HG02938 (cell line): ENCODE measurements around the gene RBM38.

Experiments used
- ATAC-seq: cut with Tn5 transposase; IDR thresholded peaks from one replicate; pipeline ENCODE4 v1.9.1; 2021; ENCODE audit warnings: mild to moderate bottlenecking, moderate library complexity; ENCODE audit not compliant: unreplicated experiment

Gene RBM38

DNA sequence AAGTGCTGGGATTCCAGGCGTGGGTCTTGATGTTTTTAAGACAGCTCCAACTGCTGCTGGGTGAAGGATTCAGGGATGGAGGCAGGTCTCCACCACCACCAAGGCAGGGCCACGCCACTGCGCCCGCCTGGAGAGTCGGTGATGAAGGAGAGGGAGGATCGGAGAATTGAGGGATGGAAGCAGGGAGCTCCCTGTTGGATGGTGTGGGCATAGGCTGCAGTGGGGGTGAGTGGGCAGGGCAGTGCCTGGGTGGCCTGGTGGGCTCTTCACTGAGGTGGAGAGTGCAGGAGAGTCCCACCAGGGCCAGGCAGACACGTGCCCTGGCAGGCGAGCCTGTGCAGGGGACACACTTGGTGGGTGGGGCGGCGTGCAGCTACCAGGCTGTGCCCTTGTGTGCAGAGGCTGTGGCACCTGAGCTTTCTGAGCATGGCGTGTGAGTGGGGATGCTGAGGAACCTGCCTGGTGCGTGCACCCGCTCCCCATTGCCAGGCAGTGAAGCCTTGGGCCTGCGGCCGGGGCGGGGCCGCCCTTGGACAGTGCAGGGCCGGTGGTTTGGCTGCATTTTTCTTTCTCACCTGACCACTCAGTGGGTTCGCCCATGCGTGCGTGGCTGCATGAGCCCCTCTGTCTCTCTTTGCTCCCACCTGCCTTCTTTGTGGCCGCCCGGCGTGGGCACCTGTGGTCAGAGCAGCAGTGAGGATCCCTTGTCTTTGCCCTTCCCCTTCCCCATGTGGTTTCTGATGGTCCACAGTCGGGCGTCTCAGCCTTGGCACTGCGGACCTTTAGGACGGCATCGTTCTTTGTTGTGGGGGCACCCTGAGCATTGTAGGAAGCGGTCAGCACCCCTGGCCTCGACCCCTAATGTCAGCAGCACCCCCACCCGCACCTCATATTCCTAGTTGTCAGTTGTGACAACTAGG, 11.3 kb downstream of the RBM38 start:
- ATAC-seq = no peak

GRCh38 chr20:57403216-57403615, 12.0 kb downstream of the RBM38 start:
- ATAC-seq = no peak

DNA sequence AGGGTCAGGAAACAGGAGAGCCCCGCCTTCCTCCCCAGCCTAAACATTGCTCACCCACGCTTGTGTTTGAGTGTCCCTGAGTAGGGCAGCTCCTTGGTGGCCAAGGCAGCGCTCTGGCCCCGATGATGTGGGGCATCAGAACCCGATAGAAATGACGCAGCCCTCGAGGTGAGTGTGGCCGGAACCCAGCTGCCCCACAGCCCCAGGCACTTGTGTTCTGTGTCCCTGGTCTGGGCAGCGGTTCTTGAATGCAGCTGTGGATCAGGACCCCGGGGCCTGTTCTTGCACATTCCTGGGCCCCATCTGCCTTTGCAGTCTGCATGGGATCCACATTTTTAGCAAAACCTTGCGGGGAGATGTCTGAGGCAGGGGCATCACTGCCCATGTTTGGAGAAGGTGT, 12.8 kb downstream of the RBM38 start:
- ATAC-seq = no peak

DNA sequence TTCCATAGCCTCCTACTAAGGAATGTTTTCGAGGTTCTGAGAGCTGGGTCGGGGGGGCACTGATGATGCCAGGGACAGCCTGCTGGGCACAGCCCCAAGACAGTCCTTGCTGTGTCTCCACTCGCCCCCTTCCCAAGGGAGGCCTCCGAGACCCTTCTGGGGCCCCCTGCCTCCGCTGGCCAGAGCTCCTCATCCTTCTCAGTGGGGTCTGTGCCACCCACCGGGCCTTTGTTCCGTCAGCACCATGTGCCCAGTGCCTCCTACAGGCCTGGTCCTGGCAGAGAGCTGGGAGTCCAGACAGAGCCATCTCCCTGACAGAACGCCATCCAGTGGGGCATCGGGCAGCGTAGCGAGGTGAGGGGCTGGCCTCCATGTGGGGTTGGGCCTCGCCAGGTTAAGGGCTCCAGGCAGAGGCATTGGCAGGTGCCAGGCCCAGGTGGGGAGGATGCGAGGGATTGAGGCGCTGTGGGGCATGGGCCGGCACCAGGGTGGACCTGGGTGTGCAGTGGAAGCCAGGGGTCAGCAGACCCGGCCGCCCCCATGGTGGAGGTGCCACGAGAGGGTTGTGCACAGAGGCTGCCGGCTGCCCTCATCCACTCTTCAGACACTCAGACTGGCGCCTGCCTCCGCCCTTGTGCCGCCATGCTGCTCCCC, 13.3 kb downstream of the RBM38 start:
- no peak for ATAC-seq

DNA sequence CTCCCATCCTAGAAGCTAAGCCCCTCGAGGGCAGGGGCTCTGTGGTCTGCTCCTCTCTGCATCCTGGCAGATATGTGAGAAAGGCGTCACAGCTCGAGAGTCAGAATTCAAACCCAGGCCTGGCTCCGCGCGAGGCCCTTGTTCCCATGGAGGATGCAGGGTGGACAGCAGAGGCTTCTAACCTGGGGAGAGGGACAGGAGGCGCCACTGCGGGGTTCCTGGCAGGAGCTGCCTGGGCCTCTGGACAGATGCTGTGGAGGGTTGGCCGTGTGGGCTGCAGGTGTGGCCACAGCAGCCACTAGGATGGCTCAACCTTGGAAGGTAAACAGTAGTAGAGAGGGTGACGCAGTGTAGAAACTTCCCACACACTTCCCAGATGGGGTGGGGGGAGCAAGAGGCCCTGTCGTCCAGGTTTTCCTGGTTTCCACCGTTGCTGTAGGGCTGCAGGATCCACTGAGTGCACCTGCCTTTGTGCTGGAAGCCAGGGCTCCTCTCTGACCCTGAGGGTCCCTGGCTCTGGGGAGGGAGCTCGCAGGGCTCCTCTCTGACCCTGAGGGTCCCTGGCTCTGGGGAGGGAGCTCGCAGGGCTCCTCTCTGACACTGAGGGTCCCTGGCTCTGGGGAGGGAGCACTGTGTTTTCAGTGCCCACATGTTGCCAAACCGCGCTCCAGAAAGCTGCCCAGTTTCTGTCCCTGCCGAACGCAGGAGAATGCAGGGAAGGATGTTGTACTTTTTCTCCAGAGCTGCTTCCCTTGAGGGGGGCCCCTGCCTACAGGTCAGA, 14.2 kb downstream of the RBM38 start:
- ATAC-seq = no peak

DNA sequence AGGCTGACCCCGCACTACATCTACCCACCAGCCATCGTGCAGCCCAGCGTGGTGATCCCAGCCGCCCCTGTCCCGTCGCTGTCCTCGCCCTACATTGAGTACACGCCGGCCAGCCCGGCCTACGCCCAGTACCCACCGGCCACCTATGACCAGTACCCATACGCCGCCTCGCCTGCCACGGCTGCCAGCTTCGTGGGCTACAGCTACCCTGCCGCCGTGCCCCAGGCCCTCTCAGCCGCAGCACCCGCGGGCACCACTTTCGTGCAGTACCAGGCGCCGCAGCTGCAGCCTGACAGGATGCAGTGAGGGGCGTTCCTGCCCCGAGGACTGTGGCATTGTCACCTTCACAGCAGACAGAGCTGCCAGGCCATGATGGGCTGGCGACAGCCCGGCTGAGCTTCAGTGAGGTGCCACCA, 16.4 kb downstream of the RBM38 start:
- no peak for ATAC-seq

GRCh38 chr20:57408131-57408530, 16.9 kb downstream of the RBM38 start:
- ATAC-seq = no peak

GRCh38 chr20:57408536-57409233, 17.5 kb downstream of the RBM38 start:
- no peak for ATAC-seq

GRCh38 chr20:57409316-57409671, 18.1 kb downstream of the RBM38 start:
- ATAC-seq = no peak

DNA sequence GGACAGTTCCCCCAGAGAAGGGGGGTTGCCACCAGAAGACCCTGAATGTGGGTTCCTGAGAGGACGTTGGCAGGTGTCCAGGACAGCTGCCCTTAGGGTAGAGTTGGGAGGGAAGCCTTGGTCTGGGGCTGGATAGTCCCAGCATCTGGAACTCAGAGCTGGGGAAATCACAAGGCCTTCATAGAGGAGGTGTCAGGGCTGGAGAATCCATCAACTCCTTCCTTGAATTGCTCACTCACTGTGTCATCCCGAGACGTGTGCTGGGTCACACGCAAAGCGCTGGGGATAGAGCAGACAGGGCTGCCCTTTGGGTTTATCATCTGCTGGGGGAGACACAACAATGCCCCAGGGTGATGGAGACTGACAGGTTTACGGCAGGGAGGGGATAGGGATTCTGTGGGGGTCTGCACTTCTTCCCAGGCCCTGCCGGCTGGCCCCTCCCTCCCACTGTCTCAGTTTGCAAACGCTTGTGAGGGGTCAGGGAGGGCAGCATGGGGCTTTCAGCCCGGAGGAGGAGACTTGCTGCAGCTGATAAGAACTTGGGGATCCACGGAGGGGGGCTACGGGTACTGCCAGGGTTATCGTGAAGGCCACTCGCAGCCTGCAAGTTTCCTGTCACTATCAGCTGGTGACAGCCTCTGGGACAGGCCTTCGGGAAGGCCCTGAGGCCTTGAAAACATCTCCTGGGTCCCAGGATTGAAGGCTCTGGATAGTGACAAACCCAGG, 18.6 kb downstream of the RBM38 start:
- ATAC-seq = no peak

DNA sequence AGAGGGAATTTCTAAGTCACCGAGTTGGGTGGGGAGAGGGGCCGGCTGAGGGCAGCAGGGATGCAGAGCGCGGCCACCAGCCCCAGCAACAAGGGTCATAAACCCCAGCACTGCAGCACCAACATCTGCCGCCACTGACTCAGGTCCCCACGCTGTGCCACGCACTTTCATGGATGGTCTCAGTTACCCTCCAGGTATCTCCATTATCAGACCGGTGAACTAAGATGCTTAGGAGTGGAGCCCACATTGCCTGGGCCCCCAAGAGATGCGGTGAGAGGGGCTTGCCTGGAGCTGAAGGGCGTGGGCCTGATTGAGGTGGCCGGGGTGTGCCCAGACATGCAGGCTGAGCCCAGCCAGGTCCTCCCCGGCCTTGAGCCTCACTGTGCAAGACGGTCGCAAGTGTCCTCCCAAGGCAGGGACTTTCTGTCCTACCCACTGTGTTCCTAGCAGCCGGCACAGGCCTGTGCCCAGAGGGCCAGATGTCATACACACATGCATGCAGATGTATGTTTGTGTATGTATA, 19.3 kb downstream of the RBM38 start:
- no peak for ATAC-seq

- ATAC-seq = no peak
These were observed 19.7 kb downstream of the RBM38 start for GRCh38 chr20:57410924-57411323.

- no peak for ATAC-seq
These were observed 20.4 kb downstream of the RBM38 start for GRCh38 chr20:57411406-57412283.

DNA sequence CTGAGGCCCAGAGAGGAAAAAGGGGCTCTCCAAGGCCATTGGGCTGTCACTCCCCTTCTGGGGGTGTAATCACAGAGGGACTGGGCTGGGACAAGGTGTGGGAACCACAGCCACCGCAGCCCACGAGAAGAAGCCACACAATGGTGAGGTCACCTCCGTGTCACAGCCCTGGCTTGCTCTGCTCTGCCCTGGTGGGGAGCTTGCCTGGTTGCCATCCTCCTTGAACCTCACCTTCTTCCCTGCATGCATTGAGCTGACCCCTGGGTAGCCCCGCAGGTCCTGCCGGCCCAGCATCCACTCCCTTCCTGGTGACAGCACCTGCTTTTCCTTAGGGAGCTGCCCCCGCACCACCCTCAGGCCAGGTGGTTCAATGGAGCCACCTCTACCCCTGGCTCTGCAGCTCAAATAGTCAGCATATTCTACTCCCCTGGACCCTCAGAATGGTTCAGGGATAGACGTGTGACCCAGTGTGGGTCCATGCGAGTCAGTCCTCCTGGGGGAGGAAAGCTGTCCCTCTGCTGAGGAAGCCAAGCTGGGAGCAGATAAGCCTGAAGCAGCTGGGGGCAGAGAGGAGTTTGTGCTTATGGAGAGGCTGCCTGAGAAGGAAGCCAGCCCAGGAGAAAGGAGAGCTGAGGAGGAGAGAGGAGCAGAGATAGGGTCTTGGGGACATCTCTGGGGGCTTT, 21.3 kb downstream of the RBM38 start:
- no peak for ATAC-seq

GRCh38 chr20:57413986-57414385, 22.8 kb downstream of the RBM38 start:
- no peak for ATAC-seq

DNA sequence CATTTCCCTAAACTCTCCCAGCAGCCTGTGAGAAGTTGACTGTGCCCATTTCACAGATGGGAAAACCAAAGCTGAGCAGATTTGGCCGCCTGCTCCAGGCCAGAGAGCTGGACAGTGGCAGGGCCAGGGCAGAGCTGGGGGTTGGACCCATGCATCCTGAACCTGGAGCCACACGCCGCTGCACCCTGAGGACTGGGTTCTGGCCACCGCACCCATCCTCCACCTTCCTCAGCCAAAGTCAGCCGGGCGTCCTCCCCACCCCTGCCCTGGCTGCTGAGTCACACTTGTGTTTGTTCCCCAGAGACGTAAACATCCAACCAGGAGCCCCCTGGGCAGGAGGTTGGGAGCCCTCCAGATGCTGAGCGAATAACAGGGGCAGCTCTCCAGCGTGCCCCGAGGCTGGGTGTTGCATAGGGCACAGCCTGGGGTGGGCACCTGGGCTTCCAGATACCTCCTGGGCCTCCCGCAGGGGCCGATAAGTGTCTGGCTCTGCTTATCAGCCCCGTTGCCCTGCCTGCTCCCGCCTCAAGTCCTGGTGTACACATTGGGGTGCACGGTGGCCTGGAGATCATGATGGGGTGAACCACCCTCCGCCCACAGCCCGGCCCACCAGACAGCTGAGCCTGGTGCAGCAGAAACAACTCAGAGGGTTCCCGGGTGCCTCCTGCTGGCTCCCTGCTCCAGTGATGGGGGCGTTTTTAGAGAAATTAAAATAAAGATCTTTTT, 23.8 kb downstream of the RBM38 start:
- no peak for ATAC-seq

DNA sequence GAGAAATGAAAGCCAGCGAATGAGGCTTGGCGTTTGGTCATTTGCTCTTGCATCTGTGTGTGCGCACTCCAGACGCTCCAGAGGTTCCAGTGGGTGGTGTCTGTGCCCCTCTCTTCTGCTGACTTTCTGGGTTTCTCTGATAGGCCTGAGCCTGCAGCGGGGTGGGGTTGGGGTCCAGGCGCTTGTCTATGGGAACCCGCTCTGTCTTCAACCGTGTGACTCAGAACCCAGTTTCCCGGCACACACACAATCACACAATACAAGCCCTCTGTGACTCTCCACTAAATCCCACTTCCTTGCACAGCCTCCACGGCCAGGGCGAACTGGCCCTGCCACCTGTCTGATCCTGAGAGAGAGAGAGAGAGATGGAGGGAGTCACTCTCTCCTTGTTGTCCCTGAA, 24.6 kb downstream of the RBM38 start:
- no peak for ATAC-seq
